ENCODE results near the gene GAREM1. TPM values are rescaled to one million over a fixed set of nuclear protein-coding genes. Genes with fewer than 3 reads are reported as not detected.

Gene GAREM1
- total and polyA plus RNA-seq, 9 of the 15 experiments (the other 6 are each of a cell fraction or from before 2014, with no cell fraction given), result 0.03 to 0.33 (median 0.07) TPM; not detected in 1

- ChIA-PET CTCF (ENCODE audit: low intra/inter-chr PET ratio) (no interaction called here), POLR2A (no interaction called here)
- Histone ChIP-seq H3K4me1 (replicated peaks in 1 of 2; ENCODE audit: control insufficient read depth in 2 of 2, insufficient read depth in 2 of 2, low read length in 2 of 2) (no peaks in the 10 kb centered on the region), H3K9me1 (ENCODE audit: control insufficient read depth, insufficient read depth, low read length) (no peaks in the 10 kb centered on the region), H3K79me2 (ENCODE audit: control insufficient read depth, insufficient read depth, low read length) (no peaks in the 10 kb centered on the region), H2AFZ (ENCODE audit: low read depth, low read length) (no peak overlapping the region), H3K36me3 (ENCODE audit: control insufficient read depth, insufficient read depth, low read length) (no peaks in the 10 kb centered on the region), H3K27me3 (ENCODE audit: control insufficient read depth in 2 of 2, insufficient read depth in 2 of 2, low read length in 2 of 2) (0 out of 5 replicates have a peak, but pooled peaks cover 0 to 2% of the 10 kb centered on the region in 2 experiments), H3K9me3 (replicated peaks; ENCODE audit: control insufficient read depth, insufficient read depth, low read depth, low read length) (no peaks in the 10 kb centered on the region), H3K27ac (ENCODE audit: extremely low read depth, low read depth, low read length) (no peak overlapping the region), H4K20me1 (replicated peaks; ENCODE audit: control insufficient read depth, insufficient read depth, low read length) (no peaks in the 10 kb centered on the region), H3K4me2 (ENCODE audit: insufficient read depth, low read length) (no peak overlapping the region), H3K9ac (ENCODE audit: insufficient read depth in 1 of 2, low read depth in 2 of 2, low read length in 2 of 2) (no peak overlapping the region), H3K4me3 (no peak overlapping the region)
- no peak for FAIRE-seq
- TF ChIP-seq NFXL1 (CRISPR knock-in tag; IDR thresholded peaks at IDR 0.05) (no peak), AFF1 (IDR thresholded peaks at IDR 0.05; ENCODE audit: low read depth in 1 of 2, partially characterized antibody in 2 of 2) (no peak), HOXB6 (CRISPR knock-in tag; IDR thresholded peaks at IDR 0.05; ENCODE audit: borderline replicate concordance) (no peak), FOXA3 (CRISPR knock-in tag; conservative IDR thresholded peaks at IDR 0.05 in 1 of 2, IDR thresholded peaks at IDR 0.05 in 1 of 2) (no peak), NFATC3 (IDR thresholded peaks at IDR 0.05) (no peak)
- ATAC-seq, result no peak
- WGBS (ENCODE audit: insufficient coverage, low coverage, missing lambda C conversion rate), result 3% methylated on average over 8 of the region's 8 CpGs
- in situ Hi-C loops (cut with MboI), result no loop called here
- DNase-seq (ENCODE audit: extremely low read depth in 1 of 4, low spot score in 3 of 4), result no peak
- no TSS peak for BruUV-seq (replicated peaks)
- intact Hi-C loops (cut with micrococcal nuclease), result no loop called here
These were observed 195.5 kb downstream of the GAREM1 start for GRCh38 chr18:32275221-32275620.
